Immature natural killer cell (primary cell): Measurements from ENCODE around the gene CD83. TPM values are rescaled to one million over a fixed set of nuclear protein-coding genes. Genes with fewer than 3 reads are reported as not detected.

Experiments used
- DNase-seq, 3 donors: peaks; one replicate each; pipeline ENCODE4 v3.0.0; 2022; ENCODE audit warnings: mixed read lengths in 1 of 3
- H3K27ac Mint-ChIP-seq, 6 donors: one replicate each; pipeline ENCODE4 v1.8.0; 2020; ENCODE audit warnings: mixed read lengths in 6 of 6, mild to moderate bottlenecking in 5 of 6, inconsistent platforms in 4 of 6, moderate library complexity in 3 of 6
- H3K27me3 Mint-ChIP-seq, 3 donors: one replicate each; pipeline ENCODE4 v1.8.0; 2020 to 2021; ENCODE audit warnings: low read depth in 3 of 3, mild to moderate bottlenecking in 3 of 3, mixed read lengths in 3 of 3, moderate library complexity in 3 of 3, inconsistent platforms in 1 of 3
- H3K36me3 Mint-ChIP-seq, 3 donors: one replicate each; pipeline ENCODE4 v1.8.0; 2020; ENCODE audit warnings: mixed read lengths in 3 of 3, inconsistent platforms in 2 of 3, mild to moderate bottlenecking in 2 of 3
- H3K4me1 Mint-ChIP-seq, 2 donors: one replicate each; pipeline ENCODE4 v1.8.0; 2020; ENCODE audit warnings: inconsistent platforms in 2 of 2, mild to moderate bottlenecking in 2 of 2, mixed read lengths in 2 of 2, moderate library complexity in 1 of 2
- H3K4me3 Mint-ChIP-seq, 5 donors: one replicate each; pipeline ENCODE4 v1.8.0; 2020; ENCODE audit warnings: mild to moderate bottlenecking in 5 of 5, mixed read lengths in 5 of 5, inconsistent platforms in 3 of 5, moderate library complexity in 3 of 5
- H3K9me3 Mint-ChIP-seq, 6 donors: one replicate each; pipeline ENCODE4 v1.8.0; 2020; ENCODE audit warnings: mild to moderate bottlenecking in 6 of 6, mixed read lengths in 6 of 6, inconsistent platforms in 4 of 6, moderate library complexity in 3 of 6
- polyA plus RNA-seq, 3 donors: library from polyadenylated mRNA; unstranded; fragments of 300-500 nt; fragmentation: Illumina TruSeq; gene quantifications; one replicate each; pipeline ENCODE4 v1.2.3, GENCODE V29; 2021

The CD83 gene
- polyA plus RNA-seq, 3 donors from 2014 or later = 3.3 to 11.8 (median 5.0) TPM

- Mint-ChIP-seq H3K27me3 (peaks cover 0 to 3% (median 0%) of the 10 kb centered on the region in 3 donors), H3K27ac (no peak overlapping the region), H3K9me3 (no peaks in the 10 kb centered on the region), H3K36me3 (no peaks in the 10 kb centered on the region), H3K4me3 (no peak overlapping the region), H3K4me1 (no peaks in the 10 kb centered on the region)
- no peak for DNase-seq
Measured at GRCh38 chr6:14153228-14153627, 35.7 kb downstream of the CD83 start.

- H3K4me1 Mint-ChIP-seq = no peaks in the 10 kb centered on the region
- H3K9me3 Mint-ChIP-seq = peaks cover 0 to 13% (median 3%) of the 10 kb centered on the region in 6 donors
- no peak overlapping the region for H3K4me3 Mint-ChIP-seq
- peaks cover 0 to 6% (median 2%) of the 10 kb centered on the region in 3 donors for H3K27me3 Mint-ChIP-seq
- DNase-seq = no peak
- H3K36me3 Mint-ChIP-seq = peaks cover 5 to 8% (median 8%) of the 10 kb centered on the region in 3 donors
- no peak overlapping the region for H3K27ac Mint-ChIP-seq
Measured at GRCh38 chr6:14159090-14159489, 41.5 kb downstream of the CD83 start.

- H3K27ac Mint-ChIP-seq = no peak overlapping the region
- no peak for DNase-seq
Measured at GRCh38 chr6:14162826-14163225, 45.3 kb downstream of the CD83 start.

GRCh38 chr6:14165091-14165490, 47.5 kb downstream of the CD83 start:
- Mint-ChIP-seq H3K4me3 (no peak overlapping the region), H3K27ac (no peak overlapping the region), H3K4me1 (no peaks in the 10 kb centered on the region), H3K27me3 (peaks cover 0 to 8% (median 1%) of the 10 kb centered on the region in 3 donors), H3K9me3 (peaks cover 6 to 17% (median 14%) of the 10 kb centered on the region in 6 donors), H3K36me3 (peaks cover 3 to 10% (median 4%) of the 10 kb centered on the region in 3 donors)
- DNase-seq = no peak

More at GRCh38 chr6:14162826-14163225, 45.3 kb downstream of the CD83 start:
- no peak overlapping the region for H3K4me3 Mint-ChIP-seq
- peaks cover 0 to 13% (median 3%) of the 10 kb centered on the region in 6 donors for H3K9me3 Mint-ChIP-seq
- H3K27me3 Mint-ChIP-seq = peaks cover 0 to 8% (median 2%) of the 10 kb centered on the region in 3 donors
- peaks cover 5 to 8% (median 8%) of the 10 kb centered on the region in 3 donors for H3K36me3 Mint-ChIP-seq
- H3K4me1 Mint-ChIP-seq = no peaks in the 10 kb centered on the region

DNA sequence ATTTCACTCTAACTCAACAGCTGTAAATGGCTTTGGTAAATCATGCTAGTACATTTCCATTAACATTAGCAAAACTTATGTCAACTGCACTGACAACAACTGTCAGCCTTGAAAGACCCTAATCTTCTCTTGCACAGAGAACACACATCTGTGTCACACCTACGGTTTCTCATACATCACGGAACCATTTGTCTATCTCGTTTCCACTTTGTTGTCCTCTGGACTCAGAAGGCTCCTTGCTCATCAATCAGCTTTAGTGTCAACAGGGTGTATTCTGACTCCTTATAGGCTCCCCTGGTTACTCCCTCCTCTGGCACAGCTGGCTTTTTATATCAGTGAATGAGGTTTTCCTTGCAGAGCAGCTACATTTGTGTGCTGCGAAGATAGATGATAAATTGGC, 49.3 kb downstream of the CD83 start:
- no peak for DNase-seq
- no peaks in the 10 kb centered on the region for H3K4me1 Mint-ChIP-seq
- peaks cover 6 to 32% (median 25%) of the 10 kb centered on the region in 6 donors for H3K9me3 Mint-ChIP-seq
- peaks cover 0 to 5% (median 1%) of the 10 kb centered on the region in 3 donors for H3K27me3 Mint-ChIP-seq
- no peak overlapping the region for H3K27ac Mint-ChIP-seq
- peaks cover 3 to 16% (median 10%) of the 10 kb centered on the region in 3 donors for H3K36me3 Mint-ChIP-seq
- H3K4me3 Mint-ChIP-seq = no peak overlapping the region

DNA sequence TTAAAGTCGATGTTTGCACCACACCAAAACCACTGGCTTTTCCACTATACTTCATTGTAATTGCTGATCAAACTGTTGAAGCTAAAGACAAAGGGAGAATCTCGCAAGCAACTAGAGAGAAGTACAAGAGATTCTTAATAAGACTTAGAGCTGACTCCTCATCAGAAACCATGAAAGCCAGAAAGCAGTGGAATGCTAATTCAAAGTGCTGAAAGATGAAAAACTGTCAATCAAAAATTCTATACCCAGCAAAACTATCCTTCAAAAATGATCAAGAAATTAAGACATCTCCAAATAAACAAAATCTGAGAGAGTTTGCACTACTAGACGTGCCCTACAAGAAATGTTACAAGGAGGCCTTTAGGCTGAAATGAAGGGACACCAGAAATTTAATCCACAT, 52.6 kb downstream of the CD83 start:
- peaks cover 6 to 37% (median 25%) of the 10 kb centered on the region in 6 donors for H3K9me3 Mint-ChIP-seq
- DNase-seq = no peak

GRCh38 chr6:14172562-14172961, 55.0 kb downstream of the CD83 start:
- H3K36me3 Mint-ChIP-seq = peaks cover 3 to 16% (median 10%) of the 10 kb centered on the region in 3 donors
- H3K4me1 Mint-ChIP-seq = no peaks in the 10 kb centered on the region
- H3K27me3 Mint-ChIP-seq = peaks cover 0 to 1% (median 0%) of the 10 kb centered on the region in 3 donors
- H3K9me3 Mint-ChIP-seq = peaks cover 6 to 37% (median 25%) of the 10 kb centered on the region in 6 donors
- no peak overlapping the region for H3K27ac Mint-ChIP-seq
- DNase-seq = no peak
- H3K4me3 Mint-ChIP-seq = no peak overlapping the region

More for the DNA sequence above, 52.6 kb downstream of the CD83 start:
- Mint-ChIP-seq H3K4me1 (no peaks in the 10 kb centered on the region), H3K4me3 (no peak overlapping the region), H3K27me3 (peaks cover 0 to 2% (median 1%) of the 10 kb centered on the region in 3 donors), H3K27ac (no peak overlapping the region), H3K36me3 (peaks cover 3 to 16% (median 10%) of the 10 kb centered on the region in 3 donors)

DNA sequence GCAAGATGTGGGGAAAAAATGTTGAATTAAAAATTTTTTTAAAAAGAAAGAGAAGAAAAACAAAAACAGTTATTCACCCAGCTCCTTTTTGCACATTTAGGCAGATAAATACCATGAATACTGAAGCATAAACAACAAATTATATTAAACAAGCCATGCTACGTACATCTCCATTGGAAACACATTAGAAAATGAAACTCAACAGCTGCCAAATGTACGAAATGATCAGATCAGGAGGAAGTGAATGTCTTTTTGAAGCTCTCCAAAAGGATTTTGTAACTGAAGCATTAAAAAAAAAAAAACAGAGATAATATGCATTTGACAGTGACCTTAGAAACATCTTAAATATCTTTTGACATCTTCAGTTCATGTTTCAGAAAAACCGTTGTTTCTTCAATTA, 56.7 kb downstream of the CD83 start:
- no peak overlapping the region for H3K27ac Mint-ChIP-seq
- peaks cover 0 to 29% (median 19%) of the 10 kb centered on the region in 6 donors for H3K9me3 Mint-ChIP-seq
- peaks cover 3 to 10% (median 6%) of the 10 kb centered on the region in 3 donors for H3K36me3 Mint-ChIP-seq
- no peaks in the 10 kb centered on the region for H3K4me1 Mint-ChIP-seq
- no peak overlapping the region for H3K4me3 Mint-ChIP-seq
- peaks cover 0 to 1% (median 0%) of the 10 kb centered on the region in 3 donors for H3K27me3 Mint-ChIP-seq
- no peak for DNase-seq

DNA sequence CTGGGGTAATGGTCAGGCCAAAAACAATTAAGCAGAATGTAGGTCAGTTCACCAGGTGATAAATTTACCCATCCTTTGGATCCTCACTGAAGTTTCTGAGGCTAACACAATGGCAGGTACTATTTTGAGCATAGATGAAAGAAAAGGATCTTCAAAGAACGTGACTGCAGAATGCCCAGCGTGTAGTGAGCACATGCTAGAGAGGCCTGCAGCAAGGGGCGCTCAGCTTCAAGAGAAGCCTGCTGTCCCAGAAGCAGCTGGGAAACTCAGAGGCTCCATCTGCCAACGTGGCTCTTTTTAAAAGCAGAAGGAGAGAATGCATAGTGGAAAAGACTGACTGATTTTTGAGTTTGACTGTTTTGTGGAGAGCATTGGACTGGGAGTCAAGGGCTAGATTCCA, 57.4 kb downstream of the CD83 start:
- DNase-seq = no peak
- Mint-ChIP-seq H3K27ac (no peak overlapping the region), H3K27me3 (no peaks in the 10 kb centered on the region), H3K36me3 (peaks cover 3 to 6% (median 6%) of the 10 kb centered on the region in 3 donors), H3K4me3 (no peak overlapping the region), H3K4me1 (no peaks in the 10 kb centered on the region), H3K9me3 (peaks cover 0 to 21% (median 12%) of the 10 kb centered on the region in 6 donors)

DNA sequence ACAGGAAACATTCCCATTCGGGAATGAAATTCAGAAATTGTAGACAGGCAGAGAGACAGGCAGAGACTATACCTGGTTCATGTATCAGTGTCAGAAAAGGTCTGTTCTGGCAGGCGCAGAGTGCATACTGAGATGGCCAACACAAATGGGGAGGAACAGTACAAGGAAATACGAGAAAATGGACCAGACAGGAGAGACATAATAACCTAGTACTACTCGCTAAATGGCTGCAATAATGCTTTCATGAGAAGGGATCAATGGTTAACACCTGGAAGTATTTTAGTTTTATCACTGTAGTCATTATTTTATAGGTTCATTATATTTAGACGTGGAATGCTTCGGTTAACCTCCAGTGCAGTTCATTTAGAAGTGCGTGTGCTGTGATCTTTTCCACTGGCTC, 58.9 kb downstream of the CD83 start:
- Mint-ChIP-seq H3K27me3 (peaks cover 0 to 2% (median 0%) of the 10 kb centered on the region in 3 donors), H3K9me3 (peaks cover 0 to 7% (median 0%) of the 10 kb centered on the region in 6 donors), H3K27ac (no peak overlapping the region), H3K4me3 (no peak overlapping the region), H3K4me1 (no peaks in the 10 kb centered on the region), H3K36me3 (peaks cover 0 to 3% (median 0%) of the 10 kb centered on the region in 3 donors)
- DNase-seq = no peak

- no peak for DNase-seq
- peaks cover 0 to 4% (median 0%) of the 10 kb centered on the region in 6 donors for H3K9me3 Mint-ChIP-seq
- H3K27ac Mint-ChIP-seq = no peak overlapping the region
- H3K27me3 Mint-ChIP-seq = peaks cover 0 to 3% (median 0%) of the 10 kb centered on the region in 3 donors
- no peaks in the 10 kb centered on the region for H3K4me1 Mint-ChIP-seq
- peaks cover 0 to 3% (median 0%) of the 10 kb centered on the region in 3 donors for H3K36me3 Mint-ChIP-seq
- H3K4me3 Mint-ChIP-seq = no peak overlapping the region
Measured at GRCh38 chr6:14177413-14178082, 60.0 kb downstream of the CD83 start.

GRCh38 chr6:14178083-14178445, 60.5 kb downstream of the CD83 start:
- Mint-ChIP-seq H3K27ac (no peak overlapping the region), H3K27me3 (peaks cover 0 to 3% (median 0%) of the 10 kb centered on the region in 3 donors), H3K36me3 (no peaks in the 10 kb centered on the region), H3K4me3 (no peak overlapping the region), H3K4me1 (no peaks in the 10 kb centered on the region), H3K9me3 (no peaks in the 10 kb centered on the region)
- no peak for DNase-seq

DNA sequence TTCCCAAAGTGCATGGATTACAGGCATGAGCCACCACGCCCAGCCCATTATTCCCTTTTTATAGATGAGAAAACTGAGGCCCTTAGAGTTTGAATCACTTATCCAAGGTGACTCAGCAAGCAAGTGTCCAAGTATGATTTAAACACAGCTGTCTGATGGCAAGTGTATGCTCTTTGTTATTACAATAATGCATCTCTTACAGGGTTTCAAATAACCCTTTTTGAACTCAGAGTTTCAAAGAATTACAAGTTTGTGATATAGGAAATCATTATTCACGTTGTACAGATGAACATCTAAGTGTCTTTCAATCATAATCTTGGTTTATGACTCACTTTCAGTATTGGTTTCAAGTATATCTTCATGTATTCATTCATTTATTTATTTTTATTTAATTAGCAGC, 63.0 kb downstream of the CD83 start:
- H3K27me3 Mint-ChIP-seq = peaks cover 0 to 3% (median 2%) of the 10 kb centered on the region in 3 donors
- peaks cover 0 to 3% (median 0%) of the 10 kb centered on the region in 3 donors for H3K36me3 Mint-ChIP-seq

GRCh38 chr6:14182916-14183315, 65.3 kb downstream of the CD83 start:
- H3K27me3 Mint-ChIP-seq = peaks cover 0 to 3% (median 2%) of the 10 kb centered on the region in 3 donors
- no peak overlapping the region for H3K4me3 Mint-ChIP-seq
- peaks cover 0 to 3% (median 0%) of the 10 kb centered on the region in 3 donors for H3K36me3 Mint-ChIP-seq
- no peak overlapping the region for H3K27ac Mint-ChIP-seq
- no peaks in the 10 kb centered on the region for H3K4me1 Mint-ChIP-seq
- no peak for DNase-seq
- no peaks in the 10 kb centered on the region for H3K9me3 Mint-ChIP-seq

More for the DNA sequence above, 63.0 kb downstream of the CD83 start:
- no peak for DNase-seq
- Mint-ChIP-seq H3K27ac (no peak overlapping the region), H3K9me3 (no peaks in the 10 kb centered on the region), H3K4me3 (no peak overlapping the region), H3K4me1 (no peaks in the 10 kb centered on the region)
